NOMO-1 (cell line): ENCODE measurements around the gene HRH2.
"Not testable (repeated sequence)": the region's sequence is repeated elsewhere in the genome, so short reads cannot be mapped to it uniquely, and the experiment has no call there.

Source experiments
- DNase-seq, 2 experiments: peaks; one replicate each; lab custom pipeline; 2025; ENCODE audit not compliant: unreplicated experiment in 2 of 2; lab: John Stamatoyannopoulos, UW

Gene HRH2, protein sequence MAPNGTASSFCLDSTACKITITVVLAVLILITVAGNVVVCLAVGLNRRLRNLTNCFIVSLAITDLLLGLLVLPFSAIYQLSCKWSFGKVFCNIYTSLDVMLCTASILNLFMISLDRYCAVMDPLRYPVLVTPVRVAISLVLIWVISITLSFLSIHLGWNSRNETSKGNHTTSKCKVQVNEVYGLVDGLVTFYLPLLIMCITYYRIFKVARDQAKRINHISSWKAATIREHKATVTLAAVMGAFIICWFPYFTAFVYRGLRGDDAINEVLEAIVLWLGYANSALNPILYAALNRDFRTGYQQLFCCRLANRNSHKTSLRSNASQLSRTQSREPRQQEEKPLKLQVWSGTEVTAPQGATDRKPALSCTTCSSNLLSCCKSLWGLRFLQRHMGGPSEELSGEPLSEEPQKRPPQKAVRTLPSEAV

DNA sequence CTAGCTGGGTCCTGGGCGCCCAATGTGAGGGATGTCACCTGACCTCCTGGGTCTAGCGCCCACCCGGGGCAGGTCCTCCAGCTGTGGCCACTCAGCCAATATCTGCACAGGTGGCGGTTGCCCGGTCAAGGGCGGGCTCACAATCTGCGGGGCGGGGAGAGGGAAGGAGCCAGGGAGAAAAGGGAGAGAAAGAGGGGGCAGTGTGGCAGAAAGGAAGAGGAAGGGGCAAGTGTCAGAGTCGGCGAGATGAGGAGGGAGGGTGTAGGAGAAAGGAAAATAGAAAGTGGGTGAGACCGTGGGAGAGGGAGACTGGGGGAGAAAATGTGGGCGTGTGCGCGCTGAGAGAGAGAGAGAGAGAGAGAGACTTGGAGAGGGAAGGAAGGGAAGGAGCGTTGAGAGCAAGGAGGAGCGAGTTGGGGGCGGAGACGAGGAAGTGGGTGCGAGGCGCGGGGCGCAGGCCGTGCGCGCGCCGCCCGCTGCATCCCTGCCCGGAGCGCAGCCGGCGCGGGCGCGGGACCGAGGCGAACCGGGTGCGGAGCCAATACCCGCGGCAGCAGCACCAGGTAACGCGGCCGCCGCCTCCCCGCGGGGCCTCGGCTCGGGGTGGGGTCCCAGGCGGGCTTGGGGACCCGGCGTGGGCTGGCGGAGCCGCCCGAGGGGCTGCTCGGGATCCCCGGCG, at the start of gene HRH2:
TSS of gene HRH2 (plus strand) at position 479 of the 679 bp plus-strand sequence. CDS start 25,163 bp downstream, outside the sequence.
- peak; percentile 81 to 82 for DNase-seq

DNA sequence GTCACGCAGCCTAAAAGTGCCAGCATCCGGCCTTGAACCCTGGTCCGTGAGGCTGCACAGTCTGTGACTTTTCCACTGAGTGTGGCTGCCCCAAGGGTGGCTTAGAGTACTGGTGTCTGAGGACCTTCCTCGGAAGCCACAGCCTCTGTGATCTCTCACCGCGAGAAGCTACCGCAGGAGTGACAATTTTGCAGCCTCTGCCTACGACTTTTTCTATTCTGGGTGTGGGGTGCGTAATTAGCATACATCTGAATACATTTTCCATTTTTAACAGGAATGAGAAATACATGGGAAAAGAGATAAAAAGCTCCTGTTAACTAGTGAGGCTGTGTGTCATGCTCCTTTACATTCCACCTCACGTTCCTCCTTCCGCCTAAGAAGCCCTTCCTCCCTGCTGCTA, 48.3 kb upstream of the HRH2 start:
- no peak for DNase-seq

DNA sequence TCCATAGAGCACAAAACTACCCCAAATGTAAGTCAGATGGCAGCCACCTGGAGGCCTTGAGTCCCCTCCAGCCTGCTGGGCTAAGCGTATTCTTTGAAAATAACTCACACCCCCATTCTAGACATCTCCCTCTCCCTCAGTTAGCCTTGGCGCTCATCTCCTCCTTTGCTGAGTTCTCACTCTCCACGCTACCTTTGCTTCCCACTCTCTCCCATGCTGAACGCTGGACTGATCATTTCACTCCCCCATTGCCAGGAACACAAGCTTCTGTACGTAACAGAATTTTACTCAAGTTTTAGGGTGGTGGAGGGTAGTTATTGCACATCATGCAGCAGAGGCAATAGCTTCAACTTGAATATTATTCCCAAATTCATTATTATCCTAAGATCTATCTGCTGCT, 47.5 kb upstream of the HRH2 start:
- no peak for DNase-seq

DNA sequence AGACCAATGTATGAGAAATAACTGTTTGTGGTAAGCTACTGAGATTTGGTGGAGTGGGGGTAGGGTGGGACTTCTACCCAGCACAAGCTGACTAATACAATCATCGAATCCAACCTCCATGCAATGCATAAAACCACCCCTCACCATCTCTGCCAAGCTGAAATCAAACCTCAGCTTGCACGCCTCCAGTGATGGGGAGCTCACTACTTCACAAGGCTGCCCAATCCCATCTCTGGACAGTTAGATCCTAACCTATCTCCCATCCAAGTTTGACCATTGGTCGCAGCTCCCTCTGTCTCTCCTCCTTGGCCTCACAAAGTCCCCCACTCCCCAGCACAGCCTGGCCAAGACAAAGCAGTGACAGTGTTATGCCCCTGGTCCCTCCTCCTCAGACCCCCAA, 47.0 kb upstream of the HRH2 start:
- no peak for DNase-seq

DNA sequence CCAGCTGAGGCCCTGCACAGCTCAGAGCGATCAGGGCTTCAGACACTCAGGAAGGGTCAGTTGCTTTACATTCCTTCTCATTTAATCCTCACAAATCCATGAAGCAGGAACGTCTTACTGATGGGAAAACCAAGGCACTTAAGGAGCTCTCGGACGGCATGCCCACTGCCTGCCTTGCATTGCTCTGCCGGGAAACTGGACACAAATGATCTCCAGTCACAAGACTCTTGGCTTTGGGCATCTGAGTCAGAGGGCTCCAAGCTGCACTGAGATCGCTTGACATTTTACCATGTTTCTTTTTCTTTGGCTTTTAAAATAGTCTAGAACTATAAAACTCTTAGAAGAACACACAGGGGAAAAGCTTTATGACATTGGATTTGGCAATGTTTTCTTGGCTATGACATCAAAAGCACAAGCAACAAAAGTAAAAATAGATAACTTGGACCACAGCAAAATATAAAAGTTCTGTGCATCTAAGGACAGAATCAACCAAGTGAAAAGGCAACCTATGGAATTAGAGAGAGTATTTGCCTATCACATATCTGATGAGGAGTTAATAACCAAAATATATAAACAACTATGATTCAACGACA, 43.6 kb upstream of the HRH2 start:
- DNase-seq = no peak

- DNase-seq = no peak
These were observed 43.0 kb upstream of the HRH2 start for GRCh38 chr5:175614861-175615260.

- DNase-seq = no peak
These were observed 41.8 kb upstream of the HRH2 start for GRCh38 chr5:175616083-175616482.

DNA sequence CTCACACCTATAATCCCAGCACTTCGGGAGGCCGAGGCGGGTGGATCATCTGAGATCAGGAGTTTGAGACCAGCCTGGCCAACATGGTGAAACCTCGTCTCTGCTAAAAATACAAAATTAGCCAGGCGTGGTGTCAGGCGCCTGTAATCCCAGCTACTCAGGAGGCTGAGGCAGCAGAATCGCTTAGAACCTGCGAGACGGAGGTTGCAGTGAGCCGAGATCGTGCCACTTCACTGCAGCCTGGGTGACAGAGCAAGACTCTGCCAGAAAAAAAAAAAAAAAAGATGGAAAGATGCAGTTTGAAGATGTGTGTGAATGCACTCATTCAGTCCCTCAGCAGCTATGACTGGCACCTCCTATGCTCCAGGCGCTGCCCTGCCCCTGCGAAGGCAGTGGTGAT, 41.3 kb upstream of the HRH2 start:
- DNase-seq = not testable (repeated sequence)

- DNase-seq = peak; percentile 28 to 29
These were observed 40.4 kb upstream of the HRH2 start for GRCh38 chr5:175617447-175617846.

- no peak for DNase-seq
These were observed 37.3 kb upstream of the HRH2 start for GRCh38 chr5:175620527-175620926.

GRCh38 chr5:175621971-175622370, 35.9 kb upstream of the HRH2 start:
- no peak for DNase-seq

GRCh38 chr5:175623088-175623487, 34.8 kb upstream of the HRH2 start:
- DNase-seq = no peak

DNA sequence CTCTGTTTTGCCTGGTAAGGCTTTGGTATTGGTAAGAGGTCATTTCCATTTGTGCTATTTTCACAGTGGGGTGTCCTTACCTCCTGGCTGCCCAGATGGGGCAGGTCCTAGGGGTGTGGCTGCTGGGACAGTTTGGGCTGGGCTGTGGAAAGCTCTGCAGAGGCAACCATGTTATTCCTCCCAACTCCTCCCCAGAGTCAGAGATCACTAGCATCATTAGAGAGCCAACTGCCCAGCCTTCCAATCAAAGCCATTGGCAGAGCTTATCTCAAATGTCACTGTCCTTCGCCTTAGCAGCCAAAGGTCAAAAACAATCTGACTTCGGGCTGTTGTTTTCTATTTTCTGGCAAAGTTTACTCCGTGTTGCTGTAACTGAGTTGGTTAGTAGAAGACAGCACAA, 33.6 kb upstream of the HRH2 start:
- no peak for DNase-seq

DNA sequence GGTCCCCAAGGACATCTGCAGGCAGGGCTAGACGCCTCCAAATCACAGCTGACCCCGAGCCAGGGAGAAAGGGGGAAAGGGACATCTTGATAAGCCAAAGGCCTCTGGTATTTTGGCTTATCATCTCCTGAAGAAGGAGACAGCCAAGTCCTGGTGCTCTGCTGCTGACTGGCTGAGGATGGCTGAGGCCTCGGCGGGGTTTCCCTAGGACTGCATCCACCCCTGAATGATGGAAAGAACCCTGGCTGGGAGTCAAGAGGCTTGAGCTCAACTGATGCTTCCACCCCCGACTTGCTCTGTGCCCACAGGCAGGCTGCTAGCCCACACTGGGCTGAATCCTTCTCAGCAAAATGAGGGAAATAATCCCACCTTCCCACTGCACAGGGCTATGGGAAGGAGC, 30.9 kb upstream of the HRH2 start:
- DNase-seq = no peak

- no peak for DNase-seq
These were observed 30.1 kb upstream of the HRH2 start for GRCh38 chr5:175627739-175628138.

DNA sequence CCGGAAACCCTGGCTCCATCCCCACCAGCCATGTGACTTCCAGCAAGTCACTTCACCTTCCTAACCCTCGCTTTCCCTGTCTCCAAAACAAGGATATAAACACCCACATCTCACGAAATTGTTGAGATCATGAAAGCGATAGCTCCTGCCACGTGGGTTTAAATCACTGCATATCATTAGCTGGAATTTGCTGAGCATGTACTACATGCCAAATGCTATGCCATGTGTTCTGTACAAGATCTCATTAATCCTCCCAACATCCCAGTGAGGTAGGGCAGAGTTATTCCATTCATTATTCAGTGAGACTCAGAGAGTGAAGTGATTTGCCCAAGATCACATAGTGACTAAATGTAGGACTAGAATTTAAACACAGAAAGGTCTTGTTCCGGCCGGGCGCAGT, 29.2 kb upstream of the HRH2 start:
- no peak for DNase-seq

- no peak for DNase-seq
These were observed 28.6 kb upstream of the HRH2 start for GRCh38 chr5:175629261-175629660.

DNA sequence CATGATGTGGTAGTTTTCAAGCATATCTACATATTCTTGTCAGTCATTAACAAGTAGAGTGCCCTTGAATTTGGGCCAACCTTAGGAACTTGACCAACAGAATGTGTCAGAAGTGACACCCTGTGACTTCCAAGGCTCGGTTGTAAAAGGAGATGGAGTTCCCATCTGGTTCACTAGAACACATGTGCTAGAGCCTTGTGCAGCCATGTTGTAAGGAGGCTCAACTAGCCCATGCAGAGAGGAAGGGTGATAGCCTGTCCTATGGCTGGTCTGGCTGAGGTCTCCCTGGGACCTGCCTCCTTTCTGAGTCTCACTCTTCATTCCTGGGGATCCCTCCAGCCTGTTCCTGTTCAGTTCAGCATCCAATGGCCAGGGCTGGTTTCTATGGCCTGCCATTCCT, 28.1 kb upstream of the HRH2 start:
- DNase-seq = no peak

DNA sequence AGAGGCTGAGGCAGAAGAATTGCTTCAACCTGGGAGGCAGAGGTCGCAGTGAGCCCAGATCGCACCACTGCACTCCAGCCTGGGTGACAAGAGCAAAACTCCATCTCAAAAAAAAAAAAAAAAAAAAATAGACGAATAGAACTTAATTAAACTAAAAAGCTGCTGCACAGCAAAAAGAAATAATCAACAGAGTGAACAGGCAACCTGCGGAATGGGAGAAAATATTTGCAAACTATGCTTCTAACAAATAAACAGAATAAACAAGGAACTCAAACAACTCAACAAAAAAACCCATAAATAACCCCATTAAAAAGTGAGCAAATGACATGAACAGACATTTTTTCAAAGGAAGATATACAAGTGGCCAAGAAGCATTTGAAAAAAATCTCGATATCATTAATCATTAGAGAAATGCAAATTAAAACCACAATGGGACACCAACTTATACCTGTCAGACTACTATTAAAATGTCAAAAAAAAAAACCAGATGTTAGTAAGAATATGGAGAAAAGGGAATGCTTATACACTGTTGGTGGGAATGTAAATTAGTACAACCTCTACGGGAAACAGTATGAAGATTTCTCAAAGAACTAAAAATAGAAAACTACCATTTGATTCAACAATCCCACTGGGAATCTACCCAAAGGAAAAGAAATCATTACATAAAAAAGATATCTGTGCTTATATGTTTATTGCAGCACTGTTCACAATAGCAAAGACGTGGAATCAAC, 21.9 kb upstream of the HRH2 start:
- DNase-seq = no peak

GRCh38 chr5:175638305-175638704, 19.6 kb upstream of the HRH2 start:
- DNase-seq = peak; percentile 65 to 85

GRCh38 chr5:175640106-175640775, 17.6 kb upstream of the HRH2 start:
- DNase-seq = no peak
